ENCODE measurements around the gene PRKCA.

PRKCA gene

DNA sequence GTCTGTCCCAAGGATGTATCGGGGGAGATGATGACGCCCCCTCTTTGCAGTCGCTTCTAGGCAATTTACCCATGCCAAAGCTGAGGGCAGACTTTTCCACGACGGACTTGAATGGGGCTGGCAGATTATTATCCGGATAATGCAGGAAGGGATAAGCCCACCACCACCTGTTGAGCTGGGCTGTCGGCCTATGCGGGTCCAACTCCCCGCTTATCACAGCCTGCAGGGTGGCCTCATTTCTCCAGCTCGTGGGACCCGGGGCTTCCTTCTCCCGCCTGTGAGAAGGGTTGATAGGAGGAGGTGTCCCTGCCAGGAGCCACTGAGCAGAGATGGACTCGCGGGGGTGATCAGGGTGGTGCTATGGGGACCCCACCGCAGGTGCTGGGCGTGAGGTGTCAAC, 533.1 kb downstream of the PRKCA start:
- no peak for DNase-seq (ENCODE audit: low read depth in 3 of 3)

GRCh38 chr17:66836063-66837005, 533.9 kb downstream of the PRKCA start:
- DNase-seq (ENCODE audit: low read depth in 3 of 3): no peak

DNA sequence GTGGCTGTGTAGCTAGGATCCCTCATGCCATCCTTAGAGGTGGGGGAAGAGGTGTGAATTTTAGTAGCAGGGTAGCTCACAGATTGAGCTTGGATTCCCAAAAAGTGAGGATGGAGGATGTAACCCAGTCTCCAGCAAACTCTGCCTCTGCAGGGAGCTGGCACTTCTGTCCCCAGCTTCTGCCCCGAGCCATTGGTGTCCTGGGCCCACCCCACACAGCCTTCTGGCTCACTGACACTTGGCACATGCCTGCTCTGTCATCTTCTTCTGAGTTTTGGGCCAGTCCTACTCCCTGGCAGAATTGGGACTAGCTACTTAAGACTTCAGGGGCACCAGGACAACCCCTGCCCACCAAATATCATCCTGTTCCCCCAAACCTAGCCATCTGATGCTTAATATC, 534.8 kb downstream of the PRKCA start:
- no peak for DNase-seq (ENCODE audit: low read depth in 3 of 3)

- DNase-seq (ENCODE audit: low read depth in 3 of 3): no peak
These were observed 535.7 kb downstream of the PRKCA start for GRCh38 chr17:66837885-66838665.

DNA sequence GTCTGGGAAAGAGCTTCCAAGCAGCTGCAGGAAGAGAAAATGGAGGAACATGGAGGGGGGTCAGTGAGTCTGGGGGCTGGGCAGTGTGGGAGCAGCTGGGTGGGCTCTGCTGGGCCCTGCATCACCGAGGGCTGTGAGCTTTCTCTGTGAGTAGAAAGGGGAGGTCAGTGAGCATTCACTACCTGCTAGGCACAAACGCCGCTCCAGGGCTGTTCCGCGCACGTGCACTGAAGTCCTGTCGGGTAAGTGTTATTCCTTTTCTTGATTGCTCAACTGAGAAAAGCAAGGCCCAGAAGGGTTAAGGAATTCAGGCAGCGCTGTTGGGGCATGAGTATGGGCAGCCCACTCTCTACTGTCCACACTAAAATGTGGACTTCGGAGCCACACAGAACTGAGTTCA, 537.2 kb downstream of the PRKCA start:
- DNase-seq (ENCODE audit: low read depth in 3 of 3): no peak

DNA sequence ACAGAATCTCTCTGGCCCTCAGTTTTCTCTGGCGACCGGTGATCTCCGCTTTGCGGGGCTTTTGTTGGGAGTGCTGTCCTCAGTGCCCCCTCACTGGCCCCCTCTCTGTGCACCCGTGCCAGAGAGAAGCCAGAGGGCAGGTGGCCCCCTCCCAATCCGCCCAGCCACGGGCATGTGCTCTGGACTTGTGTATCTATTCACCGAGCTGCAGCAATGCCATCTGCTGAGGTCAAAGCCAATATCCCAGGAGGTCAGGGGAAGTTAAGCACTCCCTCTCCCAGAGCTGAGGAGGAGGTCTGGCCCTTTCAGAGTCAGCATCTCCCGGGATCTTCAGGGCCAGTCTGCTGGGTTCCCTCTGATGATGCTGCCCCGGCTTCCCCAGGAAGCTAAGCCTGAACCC, 537.6 kb downstream of the PRKCA start:
- no peak for DNase-seq (ENCODE audit: low read depth in 3 of 3)

GRCh38 chr17:66841328-66841727, 538.9 kb downstream of the PRKCA start:
- DNase-seq (ENCODE audit: low read depth in 3 of 3): no peak

GRCh38 chr17:66841744-66842143, 539.3 kb downstream of the PRKCA start:
- DNase-seq (ENCODE audit: low read depth in 3 of 3): no peak

GRCh38 chr17:66842505-66842904, 540.1 kb downstream of the PRKCA start:
- DNase-seq (ENCODE audit: low read depth in 3 of 3): no peak

- no peak for DNase-seq (ENCODE audit: low read depth in 3 of 3)
These were observed 540.5 kb downstream of the PRKCA start for GRCh38 chr17:66842959-66843358.

- no peak for DNase-seq (ENCODE audit: low read depth in 3 of 3)
These were observed 541.2 kb downstream of the PRKCA start for GRCh38 chr17:66843627-66844026.

DNA sequence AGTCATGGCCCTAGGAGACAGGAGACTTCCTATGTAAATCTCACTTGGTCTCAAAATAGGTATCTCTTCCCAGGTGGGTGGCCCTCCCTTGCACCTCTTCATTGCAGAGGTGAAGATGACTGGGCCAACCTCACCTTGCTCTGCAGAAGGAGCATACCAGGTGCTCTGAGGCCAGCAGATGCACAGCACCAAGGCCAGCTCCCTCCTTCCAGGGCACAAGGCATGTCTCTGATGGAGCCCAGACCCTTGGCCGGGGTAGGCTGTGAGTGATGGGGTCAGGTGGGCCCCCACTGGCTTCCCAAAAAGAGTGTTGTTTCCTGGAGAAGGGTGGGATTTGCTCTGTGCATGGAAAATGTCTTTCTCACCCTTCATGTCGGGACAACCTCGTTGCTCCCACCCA, 545.3 kb downstream of the PRKCA start:
- no peak for DNase-seq (ENCODE audit: low read depth in 3 of 3)

- no peak for DNase-seq (ENCODE audit: low read depth in 3 of 3)
These were observed 546.1 kb downstream of the PRKCA start for GRCh38 chr17:66848496-66848895.

- DNase-seq (ENCODE audit: low read depth in 3 of 3): no peak
These were observed 546.7 kb downstream of the PRKCA start for GRCh38 chr17:66849032-66849655.

GRCh38 chr17:66849851-66850580, 547.6 kb downstream of the PRKCA start:
- no peak for DNase-seq (ENCODE audit: low read depth in 3 of 3)

- DNase-seq (ENCODE audit: low read depth in 3 of 3): no peak
These were observed 548.3 kb downstream of the PRKCA start for GRCh38 chr17:66850692-66851091.

DNA sequence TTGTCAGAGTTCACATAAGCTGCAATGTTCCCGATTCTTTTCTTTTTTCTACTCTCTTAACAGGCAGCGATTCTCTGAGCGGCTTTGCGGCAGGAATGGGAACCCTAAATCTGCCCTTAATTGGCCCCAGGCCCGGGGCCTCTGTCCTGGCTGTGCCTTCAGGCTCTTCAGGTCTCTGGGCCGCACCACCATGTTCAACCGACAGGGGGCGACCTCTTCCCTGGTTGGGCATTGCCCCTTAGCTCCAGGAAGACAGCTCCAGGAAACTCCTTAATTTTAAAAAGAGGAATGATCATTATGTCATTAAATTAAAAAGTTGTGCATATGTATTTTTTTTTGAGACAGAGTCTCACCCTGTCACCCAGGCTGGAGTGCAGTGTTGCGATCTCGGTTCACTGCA, 552.8 kb downstream of the PRKCA start:
- peak in 2 of 3 donors; percentile 30 to 33 for DNase-seq (ENCODE audit: low read depth in 3 of 3)

DNA sequence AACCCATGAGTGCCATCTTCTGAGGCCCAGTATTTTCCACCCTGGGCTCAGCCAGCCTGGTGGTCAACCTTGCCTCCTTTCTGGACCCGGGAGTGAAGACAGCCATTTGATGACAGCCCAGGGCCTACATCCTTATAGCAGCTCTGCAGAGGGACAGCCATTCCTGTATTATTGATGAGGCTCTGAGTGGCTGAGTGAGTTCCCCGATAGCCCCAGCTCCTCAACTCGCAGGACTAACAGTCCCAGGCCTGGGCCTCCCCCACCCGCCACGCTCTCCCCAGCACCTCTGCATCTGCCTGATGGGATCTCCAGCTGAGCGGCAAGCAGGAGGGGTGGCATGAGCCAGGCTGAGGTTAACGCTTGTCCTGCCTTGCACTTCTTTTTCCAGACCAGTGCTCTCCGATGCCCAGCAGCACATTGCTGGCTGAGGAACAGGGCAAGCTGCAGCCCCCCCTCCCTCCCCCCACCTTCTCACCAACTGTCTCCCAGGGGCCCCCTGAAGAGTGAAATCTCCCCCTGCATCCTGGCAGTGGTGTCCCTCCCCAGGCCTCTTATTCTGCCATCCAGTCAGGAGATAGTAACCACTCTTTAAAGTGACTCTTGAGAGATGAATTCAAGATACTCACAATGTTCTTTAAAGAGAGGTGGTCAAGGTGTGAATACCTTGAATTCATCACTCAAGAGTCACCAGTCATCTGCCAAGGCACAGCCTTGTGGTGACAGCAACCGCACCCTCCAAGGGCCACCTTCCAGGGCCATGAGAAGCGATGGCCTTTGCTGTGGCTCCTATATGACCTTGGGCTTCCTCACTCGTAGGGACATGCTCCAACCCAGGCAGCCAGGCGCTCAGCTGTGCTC, 556.0 kb downstream of the PRKCA start:
- DNase-seq (ENCODE audit: low read depth in 3 of 3): no peak

GRCh38 chr17:66859353-66859752, 556.9 kb downstream of the PRKCA start:
- no peak for DNase-seq (ENCODE audit: low read depth in 3 of 3)

DNA sequence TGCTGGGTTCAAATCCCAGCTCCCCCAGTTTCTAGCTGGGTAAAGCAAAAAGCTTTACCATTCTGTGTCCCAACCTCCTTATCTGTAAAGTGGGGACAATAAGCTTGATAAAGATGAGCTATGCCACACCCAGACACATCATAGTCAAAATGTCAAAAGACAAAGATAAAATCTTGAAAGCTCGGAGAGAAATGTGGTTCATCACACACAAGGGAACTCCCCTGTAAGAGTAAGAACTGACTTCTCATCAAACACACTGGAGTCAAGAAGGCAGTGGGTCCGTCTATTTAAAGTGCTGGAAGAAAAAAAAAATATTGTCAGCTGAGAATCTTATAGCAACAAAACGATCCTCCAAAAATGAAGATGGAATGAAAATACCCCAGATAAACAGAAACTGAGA, 557.8 kb downstream of the PRKCA start:
- DNase-seq (ENCODE audit: low read depth in 3 of 3): no peak

Data from stimulated activated CD4-positive, alpha-beta T cell treated with anti-CD3 and anti-CD28 coated beads, TNF-alpha, amount 100 ng/mL, for 48 hours (primary cell).